AG20443 (cell line): ENCODE data around the gene HS3ST5.
A peak's percentile ranks its signal among the peaks of the same experiment; 100 is the strongest.

Experiments used
- DNase-seq: peaks from one replicate; pipeline ENCODE4 v3.0.0; 2012; ENCODE audit warnings: low spot score, mixed read lengths

HS3ST5 gene

DNA sequence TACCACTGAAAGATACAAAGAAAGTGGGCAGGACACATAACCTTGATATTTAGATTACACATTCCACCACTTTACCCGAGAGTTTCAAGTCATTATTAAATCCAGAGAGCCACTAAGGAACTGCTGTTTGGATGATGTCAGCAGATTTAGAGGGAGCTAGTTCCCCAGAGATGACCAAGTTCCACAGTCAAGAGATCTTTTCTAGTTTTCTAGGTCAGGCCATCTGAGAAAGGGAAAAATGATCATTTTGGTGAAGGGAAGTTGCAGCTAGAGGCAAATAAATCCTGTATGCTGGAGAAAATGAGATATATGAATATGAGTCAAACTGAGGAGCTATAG is 147.8 kb downstream of the HS3ST5 start:
- DNase-seq, result no peak

- DNase-seq, result peak; percentile 51
Measured at GRCh38 chr6:114194362-114195026, 148.3 kb downstream of the HS3ST5 start.

- no peak for DNase-seq
Measured at GRCh38 chr6:114187563-114187962, 155.3 kb downstream of the HS3ST5 start.

DNA sequence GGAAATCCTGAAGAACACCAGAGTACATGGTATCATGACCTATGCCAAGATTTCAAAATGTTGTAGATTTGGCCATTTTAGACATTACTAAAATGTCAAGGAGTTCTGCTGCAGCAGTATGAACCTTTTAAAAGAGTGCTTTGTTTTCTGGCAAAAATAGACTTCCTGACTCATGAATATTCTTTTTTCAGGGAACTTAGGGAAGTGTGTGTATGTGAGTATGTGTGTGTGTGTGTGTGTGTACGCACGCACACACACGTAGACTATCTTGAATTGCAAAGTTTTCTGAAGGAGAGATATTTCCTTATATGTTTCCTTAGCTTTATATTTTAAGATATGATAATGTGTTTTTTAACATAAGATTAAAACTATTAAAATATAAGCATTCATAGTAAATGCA is 161.2 kb downstream of the HS3ST5 start:
- no peak for DNase-seq

GRCh38 chr6:114179411-114179810 is 163.4 kb downstream of the HS3ST5 start:
- no peak for DNase-seq

DNA sequence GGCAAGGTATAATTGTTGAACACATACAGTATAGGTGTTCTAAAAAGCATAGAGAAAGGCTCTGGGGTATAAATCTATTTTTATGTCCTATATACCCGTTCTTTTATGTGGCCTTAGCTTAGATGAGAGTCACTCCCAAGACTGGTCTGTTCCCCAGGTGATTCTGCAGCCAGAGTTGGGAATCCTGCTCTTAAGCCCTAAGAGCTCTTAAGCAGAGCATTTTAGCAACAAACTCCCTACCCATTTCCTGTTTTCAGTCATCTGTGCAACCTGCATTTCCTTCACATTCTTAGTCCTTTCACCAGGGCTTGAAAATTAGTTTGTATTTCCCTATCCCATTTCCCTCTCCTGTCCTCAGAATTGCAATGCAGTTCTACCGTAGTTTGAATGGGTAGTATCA is 166.1 kb downstream of the HS3ST5 start:
- DNase-seq, result no peak

DNA sequence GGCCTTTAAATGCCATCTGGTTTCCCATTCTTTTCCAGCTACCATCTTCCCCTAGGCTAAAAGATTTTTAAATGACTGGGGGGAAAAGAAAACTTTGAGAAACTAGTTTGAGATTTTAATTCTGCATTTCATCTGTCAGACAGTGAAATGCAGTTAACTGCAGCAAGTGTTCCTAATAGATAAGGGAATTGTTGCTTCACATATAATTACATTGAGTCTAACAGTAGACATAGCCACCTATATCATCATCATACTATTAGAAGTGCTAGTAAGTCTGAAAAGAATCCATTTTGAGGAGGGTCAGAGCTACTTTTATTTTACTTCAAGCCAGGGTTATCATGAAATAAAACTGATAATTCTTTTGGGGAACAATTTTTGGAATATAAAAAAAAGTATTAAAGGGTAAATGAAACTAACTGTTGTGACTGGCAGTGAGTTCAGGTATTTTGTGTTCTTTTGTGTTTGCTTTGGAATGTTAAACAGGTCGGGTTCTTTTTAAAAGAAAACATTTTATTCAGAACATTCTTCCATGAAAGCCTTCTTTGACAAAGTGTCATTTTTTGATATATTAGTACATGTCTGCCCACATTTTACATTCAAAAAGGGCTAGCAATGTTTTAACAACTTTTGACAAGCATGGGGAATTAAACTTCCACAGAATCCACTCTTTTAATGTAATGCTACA is 170.1 kb downstream of the HS3ST5 start:
- DNase-seq, result no peak

- no peak for DNase-seq
Measured at GRCh38 chr6:114171473-114171872, 171.3 kb downstream of the HS3ST5 start.

- no peak for DNase-seq
Measured at GRCh38 chr6:114170958-114171387, 171.8 kb downstream of the HS3ST5 start.

GRCh38 chr6:114170372-114170771 is 172.5 kb downstream of the HS3ST5 start:
- no peak for DNase-seq

- DNase-seq, result no peak
Measured at GRCh38 chr6:114169763-114170162, 173.1 kb downstream of the HS3ST5 start.

DNA sequence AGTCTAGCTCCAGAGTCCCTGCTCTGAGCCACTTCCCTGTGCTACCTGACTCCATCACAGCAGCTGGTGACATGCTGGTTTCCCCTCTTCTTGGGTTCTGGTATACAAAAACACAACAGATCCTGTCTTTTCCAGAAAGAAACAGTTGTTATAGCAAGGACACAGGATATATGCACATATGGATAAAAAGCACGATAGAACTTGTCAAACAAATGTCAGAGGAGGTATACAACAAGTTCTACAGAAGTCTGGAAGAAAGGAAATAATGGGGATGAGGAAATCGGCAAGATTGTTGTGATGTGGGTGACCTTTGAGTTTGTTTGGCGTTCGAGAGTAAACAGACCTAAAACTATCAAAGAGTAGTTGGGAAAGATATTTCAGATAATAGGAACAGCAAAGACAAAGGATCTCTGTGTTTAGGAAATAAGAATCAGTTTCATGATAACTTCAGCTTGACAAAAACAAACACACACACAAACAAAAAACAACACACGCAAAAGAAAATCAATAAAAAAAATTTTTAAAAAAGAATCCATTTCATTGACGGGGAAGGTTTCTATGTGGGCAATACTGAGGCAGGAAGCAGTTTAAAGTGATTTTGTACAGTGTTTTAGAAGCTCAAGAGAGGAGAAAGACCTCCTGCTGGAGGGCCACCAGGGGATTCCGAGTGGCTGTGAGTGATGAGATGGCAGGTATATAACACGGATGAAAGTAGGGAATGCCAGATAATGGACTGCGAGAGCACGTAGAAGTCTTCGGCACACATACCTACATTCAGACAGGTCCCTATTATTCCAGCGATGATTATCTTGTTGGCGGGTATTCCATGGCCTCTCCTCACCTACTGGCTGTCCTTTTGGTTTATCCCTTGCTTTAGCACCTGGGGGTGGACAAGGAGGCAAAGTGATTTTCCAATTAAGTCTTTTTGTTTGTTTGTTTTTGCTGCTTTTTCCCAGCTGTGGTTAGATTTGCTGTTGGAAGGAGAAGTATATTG is 174.9 kb downstream of the HS3ST5 start:
- no peak for DNase-seq

DNA sequence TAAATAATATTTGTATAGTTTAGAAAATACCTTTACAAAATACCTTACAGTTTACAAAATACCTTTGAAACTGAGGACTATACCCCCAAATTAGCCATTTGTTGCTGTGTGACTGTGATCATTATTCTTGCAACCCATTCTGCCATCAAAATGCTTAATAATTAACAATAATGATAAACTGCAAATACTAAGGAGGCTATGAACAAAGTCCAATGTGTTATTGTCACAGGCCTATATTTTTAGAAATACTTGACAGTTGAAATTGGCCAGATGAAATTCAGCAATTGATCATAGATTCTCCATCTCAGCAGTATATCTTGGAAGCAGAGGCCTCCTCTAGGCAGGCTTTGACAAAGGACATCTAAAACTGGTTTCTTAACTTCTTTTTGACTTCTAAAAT is 178.6 kb downstream of the HS3ST5 start:
- DNase-seq, result no peak

GRCh38 chr6:114162691-114163347 is 180.0 kb downstream of the HS3ST5 start:
- DNase-seq, result no peak

- no peak for DNase-seq
Measured at GRCh38 chr6:114160881-114161280, 181.9 kb downstream of the HS3ST5 start.

GRCh38 chr6:114159727-114160126 is 183.1 kb downstream of the HS3ST5 start:
- DNase-seq, result no peak

DNA sequence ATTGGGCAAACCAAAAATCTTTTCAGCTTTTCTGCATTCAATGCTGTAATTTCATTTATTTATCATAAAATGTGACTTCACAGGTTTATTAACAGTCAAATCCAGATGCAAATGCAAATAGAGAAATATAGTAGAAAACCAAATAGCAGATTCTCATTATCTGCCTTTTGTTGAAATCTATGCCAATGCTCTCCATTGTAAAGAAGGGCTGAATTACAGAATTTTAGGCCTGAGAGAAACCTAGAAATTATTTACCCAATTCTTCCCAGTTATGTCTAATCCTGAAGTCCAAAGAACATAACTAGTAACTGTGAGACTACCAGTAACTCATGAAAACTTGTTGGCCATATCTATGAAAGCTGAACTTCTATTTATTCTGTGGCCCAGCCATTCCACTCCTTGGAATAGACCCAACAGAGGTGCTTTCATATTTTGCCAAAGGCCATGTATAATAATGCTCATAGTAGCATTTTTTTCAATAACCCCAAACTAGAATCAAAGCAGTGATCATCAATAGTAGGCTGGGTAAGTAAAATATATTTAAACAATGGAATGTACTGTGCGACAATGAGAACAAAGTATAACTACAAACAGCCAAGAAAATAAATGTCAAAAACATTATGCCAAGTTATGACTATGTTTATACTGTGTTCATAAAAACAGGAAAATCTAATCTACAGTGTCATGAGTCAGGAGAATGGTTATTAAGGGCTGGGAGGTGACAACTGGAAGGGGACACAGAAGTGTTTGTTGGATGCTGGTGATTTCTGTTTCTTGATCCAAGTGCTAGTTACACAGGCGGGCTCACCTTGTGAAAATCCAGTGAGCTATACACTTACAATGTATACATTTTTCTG is 183.8 kb downstream of the HS3ST5 start:
- no peak for DNase-seq

- no peak for DNase-seq
Measured at GRCh38 chr6:114158411-114158810, 184.4 kb downstream of the HS3ST5 start.

DNA sequence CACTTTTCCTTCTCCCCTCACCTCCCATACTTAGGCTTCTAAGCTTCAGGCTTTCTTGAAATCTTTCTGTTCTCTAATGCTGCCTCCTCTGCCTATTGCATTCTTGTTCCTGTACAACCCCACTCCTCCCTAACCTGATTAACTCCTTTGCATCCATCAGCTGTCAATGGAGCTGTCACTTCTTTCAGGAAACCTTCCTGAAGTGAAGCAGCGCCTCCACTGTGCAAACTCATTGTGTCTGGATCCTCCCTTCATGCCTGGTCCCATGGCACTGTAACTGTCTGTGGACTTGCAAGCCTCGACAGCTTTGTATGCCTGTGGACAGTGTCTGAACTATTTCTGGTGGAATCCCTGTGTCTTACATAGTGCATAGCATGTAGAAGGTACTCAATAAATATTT is 185.0 kb downstream of the HS3ST5 start:
- no peak for DNase-seq

DNA sequence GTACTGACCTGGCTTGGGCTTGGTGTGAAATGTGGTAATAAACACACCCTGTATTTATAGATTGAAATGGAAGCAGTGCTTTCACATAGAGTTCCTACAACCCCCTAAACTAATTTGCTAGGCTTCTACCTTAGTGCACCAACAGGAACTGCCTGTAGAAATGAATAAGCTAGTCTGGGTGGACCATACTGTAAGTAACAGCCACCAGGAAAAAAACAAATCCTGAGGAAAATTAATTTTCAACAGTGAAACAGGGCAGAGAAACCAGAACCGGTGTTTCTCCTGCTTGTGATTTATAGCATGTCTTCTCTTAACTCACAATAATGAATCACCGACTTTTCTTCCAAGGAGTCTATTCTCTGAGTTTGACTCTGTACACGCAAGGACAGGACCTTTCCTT is 187.1 kb downstream of the HS3ST5 start:
- DNase-seq, result no peak

GRCh38 chr6:114154812-114155211 is 188.0 kb downstream of the HS3ST5 start:
- no peak for DNase-seq
